WTC11 (cell line): Measurements from ENCODE around the gene ZBTB7C. TPM values are rescaled to one million over a fixed set of nuclear protein-coding genes. Genes with fewer than 3 reads are reported as not detected.

Experiments used
- ATAC-seq: fragments of 200-7000 bp; cut with Tn5 transposase; 2 replicates; pipeline ENCODE4 v1.10.0; 2021; ENCODE audit warnings: mild to moderate bottlenecking, moderate library complexity
- CTCF ChIA-PET: fragments of 300-600 bp; sonication (Branson Sonifier 250); formaldehyde crosslinking; loops from one replicate; lab custom pipeline; 2021; ENCODE audit warnings: antibody characterized with exemption; lab: Charles Lee
- POLR2A ChIA-PET: fragments of 350-600 bp; sonication (Branson Sonifier 250); formaldehyde crosslinking; loops from one replicate; lab custom pipeline; 2021; ENCODE audit warnings: antibody characterized with exemption; lab: Charles Lee
- DNase-seq: peaks from one replicate; pipeline ENCODE4 v3.0.0; 2021; ENCODE audit warnings: low spot score
- H3K27ac Mint-ChIP-seq: 2 replicates; pipeline ENCODE4 v1.8.0; 2021; ENCODE audit warnings: mixed read lengths
- H3K27me3 Mint-ChIP-seq: 2 replicates; pipeline ENCODE4 v1.8.0; 2021; ENCODE audit warnings: low read depth, mild to moderate bottlenecking, moderate library complexity, mixed read lengths
- H3K36me3 Mint-ChIP-seq: 2 replicates; pipeline ENCODE4 v1.8.0; 2021; ENCODE audit warnings: mixed read lengths
- H3K4me1 Mint-ChIP-seq: 2 replicates; pipeline ENCODE4 v1.8.0; 2022; ENCODE audit warnings: mixed read lengths
- H3K4me3 Mint-ChIP-seq: 2 replicates; pipeline ENCODE4 v1.8.0; 2021; ENCODE audit warnings: mild to moderate bottlenecking, moderate library complexity, mixed read lengths
- H3K9me3 Mint-ChIP-seq: 2 replicates; pipeline ENCODE4 v1.8.0; 2021; ENCODE audit warnings: mixed read lengths
- ARID4B ChIP-seq: sonication (generic); formaldehyde crosslinking; IDR thresholded peaks from 2 replicates; pipeline ENCODE4 v1.8.0; 2023; ENCODE audit warnings: missing genetic modification reagents, mild to moderate bottlenecking, borderline replicate concordance
- ATF1 ChIP-seq: sonication (generic); formaldehyde crosslinking; IDR thresholded peaks from 2 replicates; pipeline ENCODE4 v1.8.1; 2023; ENCODE audit warnings: mild to moderate bottlenecking, moderate library complexity, missing genetic modification reagents
- CREM ChIP-seq: sonication (generic); formaldehyde crosslinking; IDR thresholded peaks from 2 replicates; pipeline ENCODE4 v1.8.1; 2022; ENCODE audit warnings: mild to moderate bottlenecking, missing genetic modification reagents, moderate library complexity
- HMGA2 ChIP-seq: fragments of 250-450 bp; sonication (Bioruptor Pico); IDR thresholded peaks from 2 replicates; pipeline ENCODE4 v1.4.0; 2021; ENCODE audit warnings: mild to moderate bottlenecking, moderate library complexity
- JUN ChIP-seq: sonication (generic); formaldehyde crosslinking; IDR thresholded peaks from 2 replicates; pipeline ENCODE4 v1.8.0; 2023; ENCODE audit warnings: mild to moderate bottlenecking, missing genetic modification reagents
- NFYB ChIP-seq: sonication (generic); formaldehyde crosslinking; conservative IDR thresholded peaks from 2 replicates; pipeline ENCODE4 v1.8.0; 2022; ENCODE audit warnings: low read depth, missing genetic modification reagents
- USF2 ChIP-seq: sonication (generic); formaldehyde crosslinking; IDR thresholded peaks from 2 replicates; pipeline ENCODE4 v1.8.1; 2023; ENCODE audit warnings: mild to moderate bottlenecking, missing genetic modification reagents, moderate library complexity
- ZNF263 ChIP-seq: sonication (generic); formaldehyde crosslinking; IDR thresholded peaks from 2 replicates; pipeline ENCODE4 v1.8.1; 2022; ENCODE audit warnings: low read depth, mild to moderate bottlenecking, moderate library complexity, missing genetic modification reagents
- ZNF317 ChIP-seq: sonication (generic); formaldehyde crosslinking; IDR thresholded peaks from 2 replicates; pipeline ENCODE4 v1.8.1; 2023; ENCODE audit warnings: low read depth, mild to moderate bottlenecking, moderate library complexity, missing genetic modification reagents, borderline replicate concordance
- ZNF423 ChIP-seq: fragments of 250-450 bp; sonication (Bioruptor Pico); IDR thresholded peaks from 2 replicates; pipeline ENCODE4 v2.1.2; 2022; ENCODE audit warnings: mild to moderate bottlenecking, moderate library complexity
- total RNA-seq: library from RNA; stranded (reverse); gene quantifications from 3 replicates; pipeline ENCODE4 v1.2.3, GENCODE V29; 2021
- TF ChIP-seq, protein P1 (sequence below): fragments of 250-450 bp; sonication (Bioruptor Pico); IDR thresholded peaks from 2 replicates; pipeline ENCODE4 v2.1.2; 2022; ENCODE audit warnings: mild to moderate bottlenecking, moderate library complexity
- TF ChIP-seq, protein P2 (sequence below): sonication (generic); formaldehyde crosslinking; conservative IDR thresholded peaks from 2 replicates; pipeline ENCODE4 v1.8.1; 2023; ENCODE audit warnings: mild to moderate bottlenecking, low read depth, missing genetic modification reagents, moderate library complexity
- TF ChIP-seq, protein P3 (sequence below): fragments of 250-450 bp; sonication (Bioruptor Pico); IDR thresholded peaks from 2 replicates; pipeline ENCODE4 v1.9.0; 2021; ENCODE audit warnings: mild to moderate bottlenecking

ZBTB7C gene
- total RNA-seq, 1 experiment from 2014 or later, result 0.48 TPM

GRCh38 chr18:48202006-48202348 lies 207.2 kb downstream of the ZBTB7C start (continued):
- TF ChIP-seq ARID4B, result no peak
- TF ChIP-seq, protein P1, sequence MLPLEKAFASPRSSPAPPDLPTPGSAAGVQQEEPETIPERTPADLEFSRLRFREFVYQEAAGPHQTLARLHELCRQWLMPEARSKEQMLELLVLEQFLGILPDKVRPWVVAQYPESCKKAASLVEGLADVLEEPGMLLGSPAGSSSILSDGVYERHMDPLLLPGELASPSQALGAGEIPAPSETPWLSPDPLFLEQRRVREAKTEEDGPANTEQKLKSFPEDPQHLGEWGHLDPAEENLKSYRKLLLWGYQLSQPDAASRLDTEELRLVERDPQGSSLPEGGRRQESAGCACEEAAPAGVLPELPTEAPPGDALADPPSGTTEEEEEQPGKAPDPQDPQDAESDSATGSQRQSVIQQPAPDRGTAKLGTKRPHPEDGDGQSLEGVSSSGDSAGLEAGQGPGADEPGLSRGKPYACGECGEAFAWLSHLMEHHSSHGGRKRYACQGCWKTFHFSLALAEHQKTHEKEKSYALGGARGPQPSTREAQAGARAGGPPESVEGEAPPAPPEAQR (CRISPR knock-in tag), result no peak
- no peak for TF ChIP-seq ZNF317 (CRISPR knock-in tag)
- TF ChIP-seq NFYB (CRISPR knock-in tag), result no peak
- TF ChIP-seq CREM (CRISPR knock-in tag), result no peak
- no peak for TF ChIP-seq ZNF263
- TF ChIP-seq JUN, result no peak
- TF ChIP-seq ATF1 (CRISPR knock-in tag), result no peak
- TF ChIP-seq ZNF423, result no peak
- TF ChIP-seq, protein P2, sequence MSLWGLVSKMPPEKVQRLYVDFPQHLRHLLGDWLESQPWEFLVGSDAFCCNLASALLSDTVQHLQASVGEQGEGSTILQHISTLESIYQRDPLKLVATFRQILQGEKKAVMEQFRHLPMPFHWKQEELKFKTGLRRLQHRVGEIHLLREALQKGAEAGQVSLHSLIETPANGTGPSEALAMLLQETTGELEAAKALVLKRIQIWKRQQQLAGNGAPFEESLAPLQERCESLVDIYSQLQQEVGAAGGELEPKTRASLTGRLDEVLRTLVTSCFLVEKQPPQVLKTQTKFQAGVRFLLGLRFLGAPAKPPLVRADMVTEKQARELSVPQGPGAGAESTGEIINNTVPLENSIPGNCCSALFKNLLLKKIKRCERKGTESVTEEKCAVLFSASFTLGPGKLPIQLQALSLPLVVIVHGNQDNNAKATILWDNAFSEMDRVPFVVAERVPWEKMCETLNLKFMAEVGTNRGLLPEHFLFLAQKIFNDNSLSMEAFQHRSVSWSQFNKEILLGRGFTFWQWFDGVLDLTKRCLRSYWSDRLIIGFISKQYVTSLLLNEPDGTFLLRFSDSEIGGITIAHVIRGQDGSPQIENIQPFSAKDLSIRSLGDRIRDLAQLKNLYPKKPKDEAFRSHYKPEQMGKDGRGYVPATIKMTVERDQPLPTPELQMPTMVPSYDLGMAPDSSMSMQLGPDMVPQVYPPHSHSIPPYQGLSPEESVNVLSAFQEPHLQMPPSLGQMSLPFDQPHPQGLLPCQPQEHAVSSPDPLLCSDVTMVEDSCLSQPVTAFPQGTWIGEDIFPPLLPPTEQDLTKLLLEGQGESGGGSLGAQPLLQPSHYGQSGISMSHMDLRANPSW (CRISPR knock-in tag), result no peak
- TF ChIP-seq, all 79 proteins: peak for 0

DNA sequence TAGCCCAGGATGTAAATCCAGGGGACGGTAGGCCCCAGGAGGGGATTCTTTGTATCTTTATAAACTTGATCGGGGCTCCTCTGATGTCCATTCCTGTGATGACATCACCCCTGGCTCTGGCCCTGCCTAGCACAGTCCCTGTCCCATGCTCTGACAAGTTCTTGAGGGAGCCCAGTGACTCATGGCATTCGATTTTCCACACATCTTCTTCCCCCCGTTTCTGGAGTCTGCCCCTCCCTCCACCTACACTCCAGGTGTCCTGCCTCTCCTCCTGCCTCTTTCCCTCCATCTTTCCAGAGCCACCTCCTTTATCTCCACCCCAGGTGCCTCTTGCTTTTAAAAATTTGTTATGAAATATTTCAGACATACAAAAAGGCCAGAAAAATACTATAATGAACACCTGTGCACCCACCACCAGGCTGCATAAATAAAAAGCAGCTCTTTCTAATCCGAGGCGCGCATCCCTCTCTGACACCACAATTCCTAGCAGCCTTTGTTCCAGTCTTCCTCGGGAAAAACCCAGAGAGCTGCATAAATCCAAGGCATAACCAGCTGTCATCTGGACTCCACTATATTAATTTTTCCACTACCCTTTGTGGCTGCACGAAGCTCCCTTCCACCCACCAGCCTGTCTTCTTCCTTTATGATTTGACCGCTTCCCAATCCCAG lies 207.7 kb downstream of the ZBTB7C start:
- CTCF ChIA-PET, result interaction anchor here (0.8 to 1.4 kb wide), 2 partner anchors 116 to 243 kb away, joined by 3 to 6 read pairs; no protein-coding TSS in a partner anchor
- H3K36me3 Mint-ChIP-seq, result no peaks in the 10 kb centered on the region
- POLR2A ChIA-PET, result no interaction called here
- ATAC-seq (no peak), DNase-seq (no peak)
- no peak overlapping the region for H3K27ac Mint-ChIP-seq
- H3K27me3 Mint-ChIP-seq, result peaks cover 3% of the 10 kb centered on the region
- TF ChIP-seq HMGA2 (no peak), USF2 (no peak)
- TF ChIP-seq, protein P3, sequence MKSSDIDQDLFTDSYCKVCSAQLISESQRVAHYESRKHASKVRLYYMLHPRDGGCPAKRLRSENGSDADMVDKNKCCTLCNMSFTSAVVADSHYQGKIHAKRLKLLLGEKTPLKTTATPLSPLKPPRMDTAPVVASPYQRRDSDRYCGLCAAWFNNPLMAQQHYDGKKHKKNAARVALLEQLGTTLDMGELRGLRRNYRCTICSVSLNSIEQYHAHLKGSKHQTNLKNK (CRISPR knock-in tag), result no peak
- H3K4me1 Mint-ChIP-seq, result 0 out of 2 replicates have a peak, but pooled peaks cover 4% of the 10 kb centered on the region
- no peak overlapping the region for H3K4me3 Mint-ChIP-seq
- H3K9me3 Mint-ChIP-seq, result peaks cover 4% of the 10 kb centered on the region; the same call in 1 of the 2 replicates
